ENCODE measurements around the gene SFI1. TPM values are rescaled to one million over a fixed set of nuclear protein-coding genes. Genes with fewer than 3 reads are reported as not detected.
A peak's percentile ranks its signal among the peaks of the same experiment; 100 is the strongest.

SFI1 gene
- total RNA-seq, 1 experiment from 2014 or later, result 59.2 TPM

- BruUV-seq (replicated peaks), result no TSS peak
- Mint-ChIP-seq H3K9me3 (ENCODE audit: low read depth, unreplicated experiment) (no peaks in the 10 kb centered on the region), H3K4me1 (ENCODE audit: low read depth, unreplicated experiment) (no peaks in the 10 kb centered on the region), H3K27ac (ENCODE audit: unreplicated experiment) (no peak overlapping the region), H3K4me3 (ENCODE audit: low read depth, unreplicated experiment) (no peak overlapping the region), H3K27me3 (ENCODE audit: unreplicated experiment) (no peaks in the 10 kb centered on the region), H3K36me3 (ENCODE audit: insufficient read depth, unreplicated experiment) (peaks cover 72% of the 10 kb centered on the region)
- intact Hi-C loops (cut with micrococcal nuclease; ENCODE audit: unreplicated experiment), result no loop called here
- TF ChIP-seq CTCF (IDR thresholded peaks at IDR 0.05; ENCODE audit: unreplicated experiment), result no peak
- CTCF ChIA-PET, result no interaction called here
- DNase-seq, result no peak
These were observed 122.3 kb downstream of the SFI1 start for GRCh38 chr22:31618471-31619176.

- Mint-ChIP-seq H3K4me1 (ENCODE audit: low read depth, unreplicated experiment) (no peaks in the 10 kb centered on the region), H3K27ac (ENCODE audit: unreplicated experiment) (peak overlapping the region; percentile 36), H3K4me3 (ENCODE audit: low read depth, unreplicated experiment) (no peak overlapping the region), H3K9me3 (ENCODE audit: low read depth, unreplicated experiment) (no peaks in the 10 kb centered on the region), H3K36me3 (ENCODE audit: insufficient read depth, unreplicated experiment) (peaks cover 68% of the 10 kb centered on the region), H3K27me3 (ENCODE audit: unreplicated experiment) (no peaks in the 10 kb centered on the region)
- no TSS peak for BruUV-seq (replicated peaks)
- no peak for DNase-seq
- intact Hi-C loops (cut with micrococcal nuclease; ENCODE audit: unreplicated experiment), result no loop called here
- CTCF ChIA-PET, result no interaction called here
- no peak for TF ChIP-seq CTCF (IDR thresholded peaks at IDR 0.05; ENCODE audit: unreplicated experiment)
These were observed 123.4 kb downstream of the SFI1 start for GRCh38 chr22:31619611-31620300.

- Mint-ChIP-seq H3K4me1 (ENCODE audit: low read depth, unreplicated experiment) (no peaks in the 10 kb centered on the region), H3K36me3 (ENCODE audit: insufficient read depth, unreplicated experiment) (peaks cover 65% of the 10 kb centered on the region)
- CTCF ChIA-PET, result no interaction called here
These were observed 124.6 kb downstream of the SFI1 start for GRCh38 chr22:31620756-31621480.

More at GRCh38 chr22:31620756-31621480, 124.6 kb downstream of the SFI1 start:
- no peaks in the 10 kb centered on the region for H3K9me3 Mint-ChIP-seq (ENCODE audit: low read depth, unreplicated experiment)
- intact Hi-C loops (cut with micrococcal nuclease; ENCODE audit: unreplicated experiment), result no loop called here
- H3K27ac Mint-ChIP-seq (ENCODE audit: unreplicated experiment), result no peak overlapping the region
- no TSS peak for BruUV-seq (replicated peaks)
- no peak for TF ChIP-seq CTCF (IDR thresholded peaks at IDR 0.05; ENCODE audit: unreplicated experiment)
- no peak overlapping the region for H3K4me3 Mint-ChIP-seq (ENCODE audit: low read depth, unreplicated experiment)
- H3K27me3 Mint-ChIP-seq (ENCODE audit: unreplicated experiment), result no peaks in the 10 kb centered on the region
- DNase-seq, result no peak

Data from Calu3 (cell line).